ENCODE measurements around the gene ALG11.
"Not testable (repeated sequence)": the region's sequence is repeated elsewhere in the genome, so short reads cannot be mapped to it uniquely, and the experiment has no call there.

Gene ALG11

DNA sequence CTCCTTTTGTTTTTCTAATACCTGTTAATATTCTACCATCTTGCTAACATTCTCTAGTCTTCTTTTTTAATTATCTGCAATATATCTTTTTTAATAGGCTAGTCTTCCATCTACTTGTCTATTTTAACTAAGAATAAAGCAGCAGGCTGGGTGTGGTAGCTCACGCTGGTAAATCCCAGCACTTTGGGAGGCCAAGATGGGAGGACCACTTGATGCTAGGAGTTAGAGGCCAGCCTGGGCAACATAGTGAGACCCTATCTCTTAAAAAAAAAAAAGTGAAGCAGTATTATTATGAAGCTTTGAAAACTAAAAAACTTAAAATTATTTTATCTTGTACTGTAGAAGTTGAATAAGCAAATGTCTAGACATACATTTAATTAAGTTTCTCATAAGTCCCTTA, 15.6 kb downstream of the ALG11 start:
- no peak for DNase-seq (ENCODE audit: low read depth, low spot score)

DNA sequence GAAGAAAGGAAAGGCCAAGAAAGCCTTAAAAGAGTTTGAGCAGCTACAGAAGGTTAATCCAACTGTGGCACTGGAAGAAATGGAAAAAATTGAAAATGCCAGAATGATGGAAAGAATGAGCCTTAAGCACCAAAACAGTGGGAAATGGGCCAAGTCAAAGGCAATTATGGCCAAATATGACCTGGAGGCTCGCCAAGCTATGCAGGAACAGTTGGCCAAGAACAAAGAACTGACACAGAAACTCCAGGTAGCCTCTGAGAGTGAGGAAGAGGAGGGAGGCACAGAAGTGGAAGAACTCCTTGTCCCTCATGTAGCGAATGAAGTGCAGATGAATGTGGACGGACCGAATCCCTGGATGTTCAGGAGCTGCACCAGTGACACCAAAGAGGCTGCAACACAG, 17.4 kb downstream of the ALG11 start:
- no peak for DNase-seq (ENCODE audit: low read depth, low spot score)

DNA sequence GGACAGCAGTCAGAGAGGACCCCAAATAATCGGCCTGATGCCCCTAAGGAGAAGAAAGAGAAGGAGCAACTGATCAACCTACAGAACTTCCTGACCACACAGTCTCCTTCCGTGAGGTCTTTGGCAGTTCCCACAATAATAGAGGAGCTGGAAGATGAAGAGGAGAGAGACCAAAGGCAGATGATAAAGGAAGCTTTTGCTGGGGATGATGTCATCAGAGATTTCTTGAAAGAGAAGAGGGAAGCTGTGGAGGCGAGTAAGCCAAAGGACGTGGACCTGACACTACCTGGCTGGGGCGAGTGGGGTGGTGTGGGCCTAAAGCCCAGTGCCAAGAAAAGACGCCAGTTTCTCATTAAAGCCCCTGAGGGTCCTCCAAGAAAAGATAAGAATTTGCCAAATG, 18.2 kb downstream of the ALG11 start:
- DNase-seq (ENCODE audit: low read depth, low spot score): not testable (repeated sequence)

DNA sequence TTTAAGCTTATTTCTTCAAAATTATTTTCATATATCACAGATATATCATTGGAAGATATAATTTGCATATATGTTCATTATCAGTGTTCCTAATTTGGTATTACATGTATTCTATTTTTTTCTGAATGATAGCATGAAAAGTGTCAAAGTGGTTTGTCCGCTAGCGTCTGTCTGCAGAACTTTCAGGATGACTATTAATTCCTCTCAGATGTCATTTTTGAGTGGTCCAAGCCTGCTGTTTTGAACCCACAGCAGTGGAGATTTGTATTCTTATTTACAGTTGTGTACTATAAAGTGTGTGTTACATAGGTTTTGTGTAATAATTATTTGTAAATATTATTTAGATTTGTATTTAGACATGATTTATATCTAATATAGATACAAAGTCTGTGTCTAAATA, 20.8 kb downstream of the ALG11 start:
- DNase-seq (ENCODE audit: low read depth, low spot score): no peak

DNA sequence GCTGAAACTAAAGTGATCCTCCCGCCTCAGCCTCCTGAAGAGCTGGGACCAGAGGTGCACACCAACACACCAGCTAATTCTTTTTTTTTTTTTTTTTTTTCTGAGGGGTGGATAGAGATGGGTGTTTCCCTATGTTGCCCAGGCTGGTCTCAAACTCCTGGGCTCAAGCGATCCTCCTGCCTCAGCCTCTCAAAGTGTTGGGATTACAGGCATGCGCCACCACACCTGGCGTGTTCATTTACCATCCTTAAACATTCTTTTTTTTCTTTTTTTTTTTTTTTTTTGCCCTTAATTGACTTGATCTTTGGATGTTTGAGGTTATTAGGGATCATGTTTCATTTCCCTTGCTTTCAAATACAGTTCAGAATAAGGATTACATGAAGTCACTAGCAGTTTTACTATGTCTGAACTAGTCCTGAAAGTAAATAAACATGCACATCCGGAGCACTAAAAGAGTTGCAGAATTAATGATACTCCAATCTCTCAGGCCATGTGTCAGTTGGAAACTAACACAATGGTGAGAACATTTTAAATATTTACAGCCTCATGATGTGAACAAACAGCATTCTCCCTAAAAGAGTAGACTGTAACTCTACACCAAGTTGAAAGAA, 22.5 kb downstream of the ALG11 start:
- no peak for DNase-seq (ENCODE audit: low read depth, low spot score)

DNA sequence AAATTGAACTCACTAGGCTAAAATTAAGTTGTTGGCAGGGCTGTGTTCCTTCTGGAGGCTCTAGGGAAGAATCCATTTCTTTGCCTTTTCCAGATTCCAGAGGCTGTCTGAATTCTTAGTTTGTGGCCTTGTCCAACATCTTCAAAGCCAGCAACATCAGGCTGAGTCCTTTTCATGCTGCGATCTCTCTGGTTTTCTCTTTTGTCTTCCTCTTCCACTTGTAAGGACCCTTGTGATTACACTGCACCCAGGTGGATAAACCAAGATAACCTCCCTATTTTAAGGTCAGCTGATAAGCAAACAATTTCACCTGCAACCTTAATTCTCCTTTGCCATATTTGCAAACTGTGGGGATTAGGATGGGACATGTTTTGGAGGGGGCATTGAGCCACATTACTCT, 23.8 kb downstream of the ALG11 start:
- DNase-seq (ENCODE audit: low read depth, low spot score): no peak

DNA sequence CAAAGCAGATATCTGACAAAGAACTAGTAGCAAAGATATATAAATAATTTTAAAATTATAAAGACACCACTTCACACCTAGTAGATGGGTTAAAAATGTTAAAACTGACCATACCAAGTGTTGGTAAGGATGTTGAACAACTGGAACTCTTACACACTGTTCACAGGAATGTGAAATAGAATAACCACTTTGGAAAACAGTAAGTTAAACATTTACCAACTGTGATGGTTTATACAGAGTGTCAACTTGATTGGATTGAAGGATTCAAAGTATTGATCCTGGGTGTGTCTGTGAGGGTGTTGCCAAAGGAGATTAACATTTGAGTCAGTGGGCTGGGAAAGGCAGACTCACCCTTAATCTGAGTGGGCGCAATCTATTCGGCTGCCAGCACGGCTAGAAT, 31.5 kb downstream of the ALG11 start:
- DNase-seq (ENCODE audit: low read depth, low spot score): no peak

DNA sequence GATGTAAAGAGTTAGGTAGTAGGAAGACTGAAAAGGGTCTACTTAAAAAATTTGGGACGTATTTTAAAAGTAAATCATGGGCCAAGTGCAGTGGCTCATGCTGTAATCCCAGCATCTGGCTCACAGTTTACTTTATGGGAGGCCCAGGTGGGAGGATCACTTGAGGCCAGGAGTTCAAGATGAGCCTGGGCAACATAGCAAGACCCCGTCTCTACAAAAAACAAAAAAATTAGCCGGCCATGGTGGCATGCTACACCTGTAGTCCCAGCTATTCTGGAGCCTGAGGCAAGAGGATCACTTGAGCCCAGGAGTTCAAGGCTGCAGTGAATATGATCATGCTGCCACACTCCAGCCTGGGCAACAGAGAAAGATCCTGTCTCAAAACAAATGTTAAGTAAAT, 35.3 kb downstream of the ALG11 start:
- no peak for DNase-seq (ENCODE audit: low read depth, low spot score)

DNA sequence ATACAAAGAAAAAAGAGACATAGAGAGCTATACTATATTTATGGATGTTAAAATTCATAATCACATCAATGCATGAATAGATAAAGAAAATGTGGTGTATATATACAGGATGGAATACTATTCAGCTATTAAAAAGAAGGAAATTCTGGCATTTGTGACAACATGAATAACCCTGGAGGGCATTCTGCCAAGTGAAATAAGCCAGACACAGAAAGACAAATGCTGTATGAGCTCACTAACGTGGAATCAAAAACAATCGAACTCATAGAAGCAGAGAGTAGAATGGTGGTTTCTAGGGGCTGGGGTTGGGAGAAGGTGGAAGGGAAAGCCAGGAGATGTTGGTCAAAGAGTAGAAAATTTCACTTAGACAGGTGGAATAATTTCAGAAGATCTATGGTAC, 36.3 kb downstream of the ALG11 start:
- DNase-seq (ENCODE audit: low read depth, low spot score): no peak

DNA sequence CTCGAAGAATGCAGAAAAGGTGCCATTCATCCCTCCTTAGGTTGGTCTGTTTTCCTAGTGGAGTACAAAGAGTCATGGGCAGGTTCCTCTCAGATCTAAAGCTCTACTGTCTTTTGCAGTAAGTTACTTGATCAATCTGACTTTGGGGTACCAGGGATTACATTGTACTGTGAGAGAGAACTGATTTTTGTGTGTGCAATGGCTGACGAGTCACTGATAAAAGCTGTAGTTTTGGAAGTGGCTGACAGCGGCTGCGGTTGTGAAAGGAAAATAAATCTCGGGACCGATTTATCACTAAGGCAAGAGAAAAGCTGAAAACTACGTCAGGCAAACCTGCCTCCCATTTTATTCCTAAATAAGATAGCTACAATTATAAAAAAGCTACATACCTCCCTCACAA, 39.2 kb downstream of the ALG11 start:
- no peak for DNase-seq (ENCODE audit: low read depth, low spot score)

DNA sequence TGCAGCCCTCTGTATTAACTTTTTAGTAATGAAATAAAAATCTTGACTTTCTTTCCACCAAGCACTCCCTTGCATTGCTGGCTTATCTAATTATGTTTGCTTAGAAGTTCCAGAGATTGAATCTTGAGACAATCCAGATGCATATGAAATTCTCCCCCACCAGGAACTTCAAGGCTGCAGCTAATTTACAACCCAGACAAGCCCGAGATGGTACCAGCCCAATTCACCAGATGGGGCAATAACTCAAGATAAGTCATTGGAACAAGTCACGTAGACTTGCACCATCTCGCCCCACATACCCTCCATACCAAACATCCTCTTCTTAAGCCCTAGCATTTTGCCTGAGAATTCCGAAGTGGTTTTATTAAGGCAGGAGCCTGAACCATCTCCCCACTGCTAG, 41.3 kb downstream of the ALG11 start:
- no peak for DNase-seq (ENCODE audit: low read depth, low spot score)

DNA sequence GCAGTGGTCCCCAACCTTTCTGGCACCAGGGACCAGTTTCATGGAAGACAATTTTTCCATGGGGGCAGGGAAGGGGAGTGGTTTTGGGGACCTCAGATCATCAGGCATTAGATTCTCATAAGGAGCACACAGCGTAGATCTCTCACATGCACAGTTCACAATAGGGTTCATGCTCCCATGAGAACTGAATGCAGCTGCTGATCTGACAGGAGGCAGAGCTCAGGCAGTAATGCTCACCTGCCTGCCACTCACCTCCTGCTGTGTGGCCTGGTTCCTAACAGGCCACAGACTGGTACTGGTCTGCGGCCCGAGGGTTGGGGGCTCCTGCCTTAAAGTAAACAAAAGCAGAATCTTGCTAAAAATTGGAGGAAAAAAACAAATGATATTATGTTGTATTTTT, 48.9 kb downstream of the ALG11 start:
- not testable (repeated sequence) for DNase-seq (ENCODE audit: low read depth, low spot score)

DNA sequence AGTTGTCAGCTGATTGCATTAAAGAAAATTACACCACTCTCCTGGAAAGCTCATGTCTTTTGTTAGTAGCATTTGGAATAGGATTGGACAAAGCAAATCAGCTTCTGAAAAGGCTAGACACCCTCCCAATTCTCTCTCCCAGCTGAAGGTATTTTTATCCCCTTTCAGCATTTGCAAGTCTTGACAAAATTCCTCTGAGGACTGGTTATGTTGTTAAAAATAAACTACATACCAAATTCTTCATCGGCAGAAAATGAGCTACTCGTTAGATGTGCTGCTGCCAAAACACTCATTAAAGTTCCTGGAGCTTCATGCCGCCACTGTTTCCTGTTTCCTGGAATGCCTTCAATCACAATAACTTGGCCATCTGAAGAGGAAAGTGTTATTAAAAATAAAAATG, 49.4 kb downstream of the ALG11 start:
- DNase-seq (ENCODE audit: low read depth, low spot score): no peak

DNA sequence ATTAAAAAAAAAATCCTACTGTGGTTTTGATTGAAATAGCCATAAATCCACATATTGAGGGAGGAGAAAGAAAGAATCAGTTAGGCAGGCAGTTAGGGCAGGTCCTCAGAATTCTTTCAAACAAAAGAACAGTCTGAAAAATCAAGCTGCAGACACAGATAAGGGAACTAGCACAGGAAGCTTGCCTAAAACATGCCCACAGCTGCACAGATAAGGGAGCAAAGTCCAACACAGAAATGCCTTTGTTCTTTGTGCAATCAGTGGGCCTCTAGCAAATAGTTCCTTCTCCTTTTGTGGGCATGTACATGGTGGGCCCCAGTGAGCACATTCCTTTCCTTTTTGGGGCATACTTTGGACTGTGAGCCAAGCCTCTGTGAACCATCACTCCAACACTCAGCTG, 55.0 kb downstream of the ALG11 start:
- no peak for DNase-seq (ENCODE audit: low read depth, low spot score)

DNA sequence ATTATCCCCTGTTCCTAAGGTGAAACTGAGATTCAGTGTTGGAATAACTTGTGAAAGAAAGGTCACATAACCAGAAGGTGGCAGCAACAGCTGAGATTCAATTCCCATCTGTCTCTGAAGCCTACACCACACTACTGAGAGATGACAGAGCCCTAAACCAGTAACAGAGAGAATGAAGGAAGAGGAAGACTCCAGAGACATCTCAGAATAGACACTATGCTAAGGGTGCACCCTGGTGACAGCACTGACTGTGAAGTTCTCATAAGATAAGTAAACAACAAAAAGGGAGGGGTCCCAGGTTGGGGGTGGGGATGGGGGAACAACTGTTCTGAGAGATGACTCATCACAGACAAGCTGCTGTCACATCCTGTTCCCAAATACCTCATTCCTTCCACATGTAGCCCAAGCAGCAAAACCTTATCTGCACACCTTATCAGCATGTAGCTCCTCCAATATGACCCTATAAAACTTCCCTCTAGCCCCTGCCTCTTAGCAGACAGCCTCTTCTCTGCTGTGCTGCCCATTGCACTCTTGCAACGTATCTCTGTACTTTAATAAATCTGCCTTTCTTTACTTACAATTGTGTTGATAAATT, 58.8 kb downstream of the ALG11 start:
- no peak for DNase-seq (ENCODE audit: low read depth, low spot score)
